MCF 10A (cell line): Measurements from ENCODE around the gene NCF2. TPM values are rescaled to one million over a fixed set of nuclear protein-coding genes. Genes with fewer than 3 reads are reported as not detected.

ENCODE experiments used
- BruUV-seq: library from RNA; stranded (reverse); fragments of 400-500 nt; replicated peaks from 2 replicates; lab custom pipeline; 2021; lab: Mats Ljungman, UMichigan
- CTCF ChIA-PET: fragments of 300-600 bp; sonication (Branson Sonifier 250); formaldehyde crosslinking; extraction: SDS; loops from one replicate; lab custom pipeline; 2021; ENCODE audit warnings: antibody characterized with exemption, inconsistent platforms; lab: Yijun Ruan, JAX
- POLR2A ChIA-PET: fragments of 300-600, 350-650 bp; sonication (Branson Sonifier 250); formaldehyde crosslinking; extraction: SDS; loops from one replicate; lab custom pipeline; 2020; ENCODE audit warnings: antibody characterized with exemption, inconsistent platforms; lab: Yijun Ruan, JAX
- DNase-seq: peaks from one replicate; pipeline ENCODE4 v3.0.0-alpha.2; 2018; ENCODE audit not compliant: unreplicated experiment
- H3K27ac Mint-ChIP-seq: one replicate; pipeline ENCODE4 v1.8.0; 2022; ENCODE audit warnings: mild to moderate bottlenecking, low read depth, mixed read lengths; ENCODE audit not compliant: unreplicated experiment
- H3K27me3 Mint-ChIP-seq: one replicate; pipeline ENCODE4 v1.8.0; 2022; ENCODE audit warnings: mixed read lengths; ENCODE audit not compliant: insufficient read depth, unreplicated experiment
- H3K36me3 Mint-ChIP-seq: one replicate; pipeline ENCODE4 v1.8.0; 2022; ENCODE audit warnings: mild to moderate bottlenecking, moderate library complexity, mixed read lengths; ENCODE audit not compliant: insufficient read depth, unreplicated experiment
- H3K4me1 Mint-ChIP-seq: one replicate; pipeline ENCODE4 v1.8.0; 2022; ENCODE audit warnings: mixed read lengths; ENCODE audit not compliant: insufficient read depth, unreplicated experiment
- H3K4me3 Mint-ChIP-seq: one replicate; pipeline ENCODE4 v1.8.0; 2022; ENCODE audit warnings: mild to moderate bottlenecking, moderate library complexity, mixed read lengths; ENCODE audit not compliant: unreplicated experiment
- H3K9me3 Mint-ChIP-seq: one replicate; pipeline ENCODE4 v1.8.0; 2022; ENCODE audit warnings: mixed read lengths; ENCODE audit not compliant: unreplicated experiment
- CTCF ChIP-seq: fragments of 200-600 bp; IDR thresholded peaks from one replicate; pipeline ENCODE4 v1.8.0; 2022; ENCODE audit warnings: antibody characterized with exemption, mild to moderate bottlenecking; ENCODE audit not compliant: unreplicated experiment
- intact Hi-C: fragments of 100-400 bp; cut with micrococcal nuclease; formaldehyde crosslinking; loops from 2 replicates; pipeline ENCODE4 v1.14.1; 2022
- total RNA-seq: library from RNA; stranded (reverse); gene quantifications from 2 replicates; pipeline ENCODE4 v1.2.3, GENCODE V29; 2022

Gene NCF2
- total RNA-seq, 1 experiment from 2014 or later: 4.9 TPM

- no peak overlapping the region for H3K4me3 Mint-ChIP-seq
- H3K36me3 Mint-ChIP-seq: no peaks in the 10 kb centered on the region
- no peak overlapping the region for H3K27ac Mint-ChIP-seq
- no peaks in the 10 kb centered on the region for H3K27me3 Mint-ChIP-seq
- DNase-seq: no peak
- ChIA-PET CTCF (interaction anchor here (0.6 to 1.1 kb wide), 2 partner anchors 9 to 13 kb away, joined by 3 read pairs; no protein-coding TSS in a partner anchor), POLR2A (interaction anchor here (0.8 to 1.4 kb wide), 3 partner anchors 8 to 48 kb away, joined by 3 to 5 read pairs (median 4); no protein-coding TSS in a partner anchor)
- no peaks in the 10 kb centered on the region for H3K9me3 Mint-ChIP-seq
- TF ChIP-seq CTCF: no peak
- no TSS peak for BruUV-seq
- intact Hi-C loops: no loop called here
- no peaks in the 10 kb centered on the region for H3K4me1 Mint-ChIP-seq
Measured at GRCh38 chr1:183576537-183576936, 13.7 kb downstream of the NCF2 start.

GRCh38 chr1:183575606-183576005 lies 14.7 kb downstream of the NCF2 start:
- no peak for TF ChIP-seq CTCF
- no peaks in the 10 kb centered on the region for H3K36me3 Mint-ChIP-seq
- POLR2A ChIA-PET: no interaction called here
- H3K4me3 Mint-ChIP-seq: no peak overlapping the region
- CTCF ChIA-PET: interaction anchor here (0.7 kb wide), 1 partner anchor 20 kb away, joined by 4 read pairs; no protein-coding TSS in a partner anchor
- H3K27ac Mint-ChIP-seq: no peak overlapping the region
- intact Hi-C loops: no loop called here
- DNase-seq: no peak
- no TSS peak for BruUV-seq
- H3K4me1 Mint-ChIP-seq: no peaks in the 10 kb centered on the region
- H3K9me3 Mint-ChIP-seq: no peaks in the 10 kb centered on the region
- H3K27me3 Mint-ChIP-seq: no peaks in the 10 kb centered on the region

- no peak for TF ChIP-seq CTCF
- no peaks in the 10 kb centered on the region for H3K27me3 Mint-ChIP-seq
- H3K4me1 Mint-ChIP-seq: peaks cover 12% of the 10 kb centered on the region
- DNase-seq: no peak
- H3K9me3 Mint-ChIP-seq: no peaks in the 10 kb centered on the region
- intact Hi-C loops: no loop called here
- BruUV-seq: no TSS peak
- H3K4me3 Mint-ChIP-seq: no peak overlapping the region
- POLR2A ChIA-PET: interaction anchor here (0.9 to 1.9 kb wide), 2 partner anchors 9 to 10 kb away, joined by 3 to 7 read pairs; no protein-coding TSS in a partner anchor
- CTCF ChIA-PET: interaction anchor here (0.9 kb wide), 1 partner anchor 24 kb away, joined by 3 read pairs; no protein-coding TSS in a partner anchor
- no peak overlapping the region for H3K27ac Mint-ChIP-seq
- no peaks in the 10 kb centered on the region for H3K36me3 Mint-ChIP-seq
Measured at GRCh38 chr1:183572721-183573120, 17.5 kb downstream of the NCF2 start.

GRCh38 chr1:183571678-183572268 lies 18.5 kb downstream of the NCF2 start:
- no peak for TF ChIP-seq CTCF
- BruUV-seq: no TSS peak
- intact Hi-C loops: no loop called here
- CTCF ChIA-PET: interaction anchor here (0.6 kb wide), 1 partner anchor 29 kb away, joined by 4 read pairs; no protein-coding TSS in a partner anchor
- H3K27me3 Mint-ChIP-seq: no peaks in the 10 kb centered on the region
- no peak overlapping the region for H3K4me3 Mint-ChIP-seq
- no peaks in the 10 kb centered on the region for H3K36me3 Mint-ChIP-seq
- H3K9me3 Mint-ChIP-seq: no peaks in the 10 kb centered on the region
- DNase-seq: no peak
- no peak overlapping the region for H3K27ac Mint-ChIP-seq
- H3K4me1 Mint-ChIP-seq: peaks cover 22% of the 10 kb centered on the region
- POLR2A ChIA-PET: interaction anchor here (1.9 to 2.2 kb wide), 2 partner anchors 8 to 9 kb away, joined by 6 to 7 read pairs; no protein-coding TSS in a partner anchor
